Stimulated activated CD8-positive, alpha-beta memory T cell treated with anti-CD3 and anti-CD28 coated beads, Interleukin-7, amount 100 ng/mL, for 48 hours (primary cell): Measurements from ENCODE around the gene ING4.

Experiments
- DNase-seq, 2 donors: peaks; one replicate each; pipeline ENCODE4 v3.0.0-alpha.2; 2020; ENCODE audit warnings: low read depth in 1 of 2; ENCODE audit errors: extremely low read depth in 1 of 2

The ING4 gene

DNA sequence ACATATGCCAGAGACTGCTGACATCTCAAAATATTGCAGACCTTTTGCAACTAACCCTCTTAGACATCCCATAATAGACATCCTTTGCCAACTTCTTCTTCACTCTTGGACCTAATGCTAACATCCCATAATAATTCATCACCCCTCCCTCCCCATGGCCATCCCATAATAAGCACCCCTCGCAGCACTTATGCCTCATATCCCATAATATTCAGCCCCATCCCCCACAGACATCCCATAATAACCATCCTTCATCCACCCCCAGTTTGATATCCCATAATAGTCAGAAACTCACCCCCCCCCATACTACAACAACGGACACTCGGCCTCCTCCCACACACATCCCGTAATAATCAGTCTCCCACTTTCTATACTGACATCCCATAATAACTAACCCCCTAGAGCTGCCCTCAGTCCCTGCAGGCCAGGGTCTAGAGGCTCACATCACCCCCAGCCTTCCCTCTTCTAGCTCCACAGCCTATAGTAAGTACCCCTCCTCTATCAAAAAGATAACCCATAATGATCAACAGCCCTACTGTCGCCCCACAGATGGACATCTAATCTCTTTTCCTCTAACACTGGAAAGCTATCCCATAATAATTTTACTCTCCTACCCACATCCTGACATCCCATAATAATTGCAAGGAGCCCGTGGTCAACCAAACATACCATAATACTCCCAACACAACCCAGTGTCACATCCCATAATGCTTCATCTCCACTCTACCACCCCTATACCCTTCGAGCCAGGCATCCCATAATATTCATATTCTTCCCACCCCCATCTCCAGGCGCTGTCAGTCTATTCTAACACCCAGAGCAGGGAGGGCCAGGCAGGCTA lies 54.9 kb downstream of the ING4 start:
- DNase-seq: no peak

- DNase-seq: no peak
Measured at GRCh38 chr12:6606331-6607131, 56.4 kb downstream of the ING4 start.

DNA sequence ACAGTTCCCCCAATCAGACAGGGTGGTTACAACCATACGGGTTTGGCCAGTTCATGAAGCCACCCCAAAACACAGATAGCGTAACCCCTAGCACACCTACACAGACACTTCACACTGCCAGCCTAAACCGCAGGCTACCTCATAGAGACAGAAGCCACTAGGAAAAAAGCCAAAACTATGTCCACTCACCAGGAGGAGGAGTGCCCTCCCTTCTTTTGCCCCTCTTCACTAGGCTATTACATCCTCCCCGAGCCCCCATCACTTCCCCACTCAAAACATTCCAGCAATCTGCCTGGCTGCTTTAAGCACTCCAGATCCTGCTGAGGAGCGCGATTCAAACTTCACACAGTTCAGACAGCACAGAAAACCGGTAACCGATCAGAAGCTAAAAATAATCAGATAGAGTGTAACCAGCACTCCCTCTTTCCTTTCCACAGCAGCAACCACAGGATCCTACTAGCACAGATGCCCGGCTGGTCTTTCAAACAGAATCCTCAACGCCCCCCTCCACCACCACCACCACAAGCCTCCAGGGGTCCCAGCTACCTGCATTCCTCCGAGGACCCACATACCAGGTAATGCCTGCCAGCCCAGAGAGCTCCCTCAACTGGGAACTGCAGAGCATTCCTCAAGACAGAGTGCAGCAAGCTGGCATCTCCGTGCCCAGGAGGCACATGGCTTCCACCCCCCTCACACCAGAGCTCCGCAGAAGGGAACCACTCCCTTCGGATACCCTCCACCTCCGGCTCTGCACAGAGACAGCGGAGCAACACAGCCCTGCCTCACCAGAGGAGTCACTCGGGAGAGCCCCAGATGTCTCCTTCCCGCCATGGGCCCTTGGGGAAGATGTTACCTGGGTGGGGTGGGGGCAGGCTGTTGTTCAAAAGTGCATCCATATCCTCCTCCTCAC lies 57.2 kb downstream of the ING4 start:
- no peak for DNase-seq

GRCh38 chr12:6604259-6605029 lies 58.5 kb downstream of the ING4 start:
- no peak for DNase-seq

DNA sequence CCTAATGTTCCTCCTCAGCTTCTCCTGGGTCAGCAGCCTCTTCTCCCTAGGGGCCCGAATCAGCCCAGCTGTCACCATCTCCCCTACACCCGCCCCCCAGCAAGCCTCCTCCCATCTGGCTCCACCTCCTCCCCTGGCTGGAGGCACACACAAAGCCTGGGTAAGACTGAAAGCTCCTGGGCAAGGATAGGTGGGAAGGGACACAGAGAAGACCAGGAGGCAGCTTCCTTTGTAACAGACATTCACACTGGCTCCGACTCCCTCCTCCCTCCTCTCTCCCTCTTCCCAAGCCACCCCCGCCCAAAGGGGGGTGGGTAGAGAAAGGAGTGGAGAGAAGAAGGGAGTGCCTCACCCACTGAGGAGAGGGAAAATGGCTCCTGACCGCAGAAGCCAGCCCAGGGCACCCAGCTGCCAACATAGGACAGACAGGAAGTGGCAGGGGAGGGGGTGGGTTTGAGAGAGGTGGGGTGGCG lies 59.8 kb downstream of the ING4 start:
- no peak for DNase-seq

DNA sequence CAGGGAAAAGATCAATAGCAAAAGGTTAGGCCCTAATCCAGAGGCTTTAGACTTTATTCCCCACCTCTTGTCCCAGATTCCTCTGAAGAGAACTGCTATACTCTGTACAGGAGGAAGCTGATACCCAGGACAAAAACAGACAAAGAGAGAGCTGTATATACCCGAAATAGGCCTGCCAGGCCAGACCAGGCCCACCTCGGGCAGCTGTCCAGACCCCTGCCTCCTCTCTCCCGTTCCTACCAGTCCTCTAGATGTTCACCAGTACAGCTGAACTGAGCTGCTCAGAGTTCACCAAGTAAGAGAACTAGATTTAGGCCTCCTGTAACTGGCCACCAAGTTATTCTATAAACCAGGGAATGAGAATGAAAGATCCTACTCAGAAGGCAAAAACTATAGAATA lies 60.4 kb downstream of the ING4 start:
- DNase-seq: no peak
